ENCODE measurements around the gene SCYL1. TPM values are rescaled to one million over a fixed set of nuclear protein-coding genes. Genes with fewer than 3 reads are reported as not detected.

The SCYL1 gene
- total RNA-seq, 1 experiment from 2014 or later = 54.7 TPM

GRCh38 chr11:65586247-65586630, 61.4 kb downstream of the SCYL1 start:
- no peak overlapping the region for H2BK15ac ChIP-seq (ENCODE audit: low read depth, low read length)
- H3K79me2 ChIP-seq (ENCODE audit: insufficient read depth, low read length) = no peaks in the 10 kb centered on the region
- no CpG with 5 or more reads among the region's 4 CpGs for WGBS (ENCODE audit: extremely low coverage, insufficient read length, low lambda C conversion rate)
- H4K5ac ChIP-seq (ENCODE audit: insufficient read length, low read depth, low read length) = no peak overlapping the region
- Mint-ChIP-seq H3K36me3 (ENCODE audit: insufficient read depth in 1 of 3, low read depth in 3 of 3) (peaks cover 0 to 4% (median 3%) of the 10 kb centered on the region in 3 experiments; a peak in 3 of 7 replicates), H3K4me3 (peak overlapping the region in 1 of 2 experiments; percentile 34; a peak in 3 of 5 replicates), H3K9me3 (no peaks in the 10 kb centered on the region), H3K4me1 (peaks cover under 1 to 30% of the 10 kb centered on the region in 2 experiments; a peak in 3 of 4 replicates), H3K27ac (peak overlapping the region in 1 of 3 experiments; percentile 57; a peak in 1 of 7 replicates), H3K27me3 (ENCODE audit: low read depth) (peaks cover 19% of the 10 kb centered on the region)
- no peaks in the 10 kb centered on the region for H4K20me1 ChIP-seq (ENCODE audit: control insufficient read depth, insufficient read depth, insufficient read length)
- no peaks in the 10 kb centered on the region; the same call in 1 of the 2 replicates for H3K27me3 ChIP-seq (ENCODE audit: insufficient read depth, low read length)
- no peak overlapping the region for H3K27ac ChIP-seq (ENCODE audit: insufficient read length, low read depth, low read length)
- no peaks in the 10 kb centered on the region for H3K79me1 ChIP-seq (ENCODE audit: insufficient read depth, low read depth, low read length, poor library complexity, severe bottlenecking)
- H3K23me2 ChIP-seq (ENCODE audit: insufficient read length, low read depth, low read length, poor library complexity, severe bottlenecking) = no peaks in the 10 kb centered on the region
- no peak overlapping the region for H3K4me2 ChIP-seq (ENCODE audit: insufficient read depth, insufficient read length, low read length)
- H3K14ac ChIP-seq (ENCODE audit: insufficient read depth, low read length) = no peak overlapping the region
- no peak overlapping the region for H3K23ac ChIP-seq (ENCODE audit: insufficient read length, low read depth, low read length)
- DNase-seq = no peak
- H3T11ph ChIP-seq (ENCODE audit: low read length) = no peak overlapping the region
- H2AFZ ChIP-seq (ENCODE audit: low read length) = no peak overlapping the region
- H3K56ac ChIP-seq (ENCODE audit: insufficient read length, low read depth, low read length) = no peak overlapping the region
- H4K91ac ChIP-seq (ENCODE audit: insufficient read length, low read depth, low read length) = no peak overlapping the region
- H2BK5ac ChIP-seq (ENCODE audit: insufficient read length, low read length) = no peak overlapping the region
- no peak for TF ChIP-seq CTCF (conservative IDR thresholded peaks at IDR 0.05)
- H4K8ac ChIP-seq (replicated peaks; ENCODE audit: insufficient read length, low read depth, low read length) = no peak overlapping the region
- no peak overlapping the region for H2AK5ac ChIP-seq (ENCODE audit: insufficient read length, low read length)
- H3K4ac ChIP-seq (ENCODE audit: low read depth, low read length) = no peak overlapping the region
- no peaks in the 10 kb centered on the region for H3K9me3 ChIP-seq (ENCODE audit: control insufficient read depth, low read depth, low read length)
- H2BK12ac ChIP-seq (ENCODE audit: insufficient read length, low read depth, low read length) = no peak overlapping the region
- H2BK20ac ChIP-seq (ENCODE audit: low read depth, low read length, poor library complexity, severe bottlenecking) = no peak overlapping the region
- no peak overlapping the region for H3K9ac ChIP-seq (ENCODE audit: extremely low read depth, insufficient read length, low read length)
- no peak overlapping the region for H2BK120ac ChIP-seq (ENCODE audit: low read depth, low read length, poor library complexity, severe bottlenecking)
- H3K4me1 ChIP-seq (ENCODE audit: insufficient read depth, low read length) = no peaks in the 10 kb centered on the region
- H3K18ac ChIP-seq (ENCODE audit: insufficient read length, low read depth, low read length) = no peak overlapping the region
